Epithelial cell of prostate (primary cell): Measurements from ENCODE around the gene AMBRA1.

Source experiments
- DNase-seq: peaks from one replicate; pipeline ENCODE4 v3.0.0-alpha.2; 2011; ENCODE audit warnings: low read depth, low spot score
- H3K27ac ChIP-seq: fragments of 450-650 bp; 2 replicates; pipeline ENCODE4 v1.5.1; 2017; ENCODE audit warnings: mild to moderate bottlenecking

The AMBRA1 gene

GRCh38 chr11:46480909-46481308, 112.9 kb downstream of the AMBRA1 start:
- H3K27ac ChIP-seq: no peak overlapping the region
- DNase-seq: no peak

GRCh38 chr11:46480166-46480726, 113.6 kb downstream of the AMBRA1 start:
- no peak overlapping the region for H3K27ac ChIP-seq
- DNase-seq: no peak

- H3K27ac ChIP-seq: no peak overlapping the region
- DNase-seq: no peak
These were observed 114.2 kb downstream of the AMBRA1 start for GRCh38 chr11:46479601-46480000.

GRCh38 chr11:46478196-46478595, 115.6 kb downstream of the AMBRA1 start:
- H3K27ac ChIP-seq: no peak overlapping the region
- no peak for DNase-seq

GRCh38 chr11:46477136-46477535, 116.7 kb downstream of the AMBRA1 start:
- DNase-seq: no peak
- H3K27ac ChIP-seq: no peak overlapping the region

GRCh38 chr11:46475926-46476545, 117.8 kb downstream of the AMBRA1 start:
- H3K27ac ChIP-seq: no peak overlapping the region
- DNase-seq: no peak

- H3K27ac ChIP-seq: no peak overlapping the region
- no peak for DNase-seq
These were observed 118.5 kb downstream of the AMBRA1 start for GRCh38 chr11:46475051-46475925.

- no peak for DNase-seq
- H3K27ac ChIP-seq: no peak overlapping the region
These were observed 121.2 kb downstream of the AMBRA1 start for GRCh38 chr11:46472662-46472994.

GRCh38 chr11:46471943-46472661, 121.7 kb downstream of the AMBRA1 start:
- no peak for DNase-seq
- H3K27ac ChIP-seq: no peak overlapping the region

- DNase-seq: no peak
- H3K27ac ChIP-seq: no peak overlapping the region
These were observed 123.9 kb downstream of the AMBRA1 start for GRCh38 chr11:46469926-46470325.

GRCh38 chr11:46465683-46466082, 128.1 kb downstream of the AMBRA1 start:
- DNase-seq: no peak
- H3K27ac ChIP-seq: no peak overlapping the region

GRCh38 chr11:46463701-46464421, 130.0 kb downstream of the AMBRA1 start:
- no peak overlapping the region for H3K27ac ChIP-seq
- DNase-seq: no peak

GRCh38 chr11:46461461-46461927, 132.3 kb downstream of the AMBRA1 start:
- no peak overlapping the region for H3K27ac ChIP-seq
- DNase-seq: no peak

GRCh38 chr11:46458491-46458890, 135.3 kb downstream of the AMBRA1 start:
- no peak for DNase-seq
- no peak overlapping the region for H3K27ac ChIP-seq

GRCh38 chr11:46457659-46458424, 136.0 kb downstream of the AMBRA1 start:
- no peak overlapping the region for H3K27ac ChIP-seq
- DNase-seq: no peak

GRCh38 chr11:46457021-46457420, 136.8 kb downstream of the AMBRA1 start:
- no peak for DNase-seq
- no peak overlapping the region for H3K27ac ChIP-seq

GRCh38 chr11:46456269-46457001, 137.4 kb downstream of the AMBRA1 start:
- H3K27ac ChIP-seq: no peak overlapping the region
- no peak for DNase-seq

- no peak for DNase-seq
- H3K27ac ChIP-seq: no peak overlapping the region
These were observed 138.0 kb downstream of the AMBRA1 start for GRCh38 chr11:46455834-46456233.
